Measurements from ENCODE around the gene POLDIP3. TPM values are rescaled to one million over a fixed set of nuclear protein-coding genes. Genes with fewer than 3 reads are reported as not detected.

POLDIP3 gene
- total and polyA plus RNA-seq, 2 experiments from 2014 or later: 35.5 to 45.9 TPM

GRCh38 chr22:42636506-42636905, 21.8 kb upstream of the POLDIP3 start:
- H3K79me2 ChIP-seq (ENCODE audit: insufficient read depth): peaks cover 90% of the 10 kb centered on the region
- WGBS, 2 experiments (ENCODE audit: low coverage in 1 of 2, low lambda C conversion rate in 2 of 2, missing lambda C conversion rate in 2 of 2): 95 to 98% methylated on average over 17 of the region's 17 CpGs
- H3K27ac ChIP-seq: peak overlapping the region; percentile 97
- H3K4me3 ChIP-seq: no peak overlapping the region
- H3K27me3 ChIP-seq (replicated peaks; ENCODE audit: insufficient read depth): no peaks in the 10 kb centered on the region
- peaks cover 17% of the 10 kb centered on the region for H3K36me3 ChIP-seq (ENCODE audit: low read depth)
- TF ChIP-seq EZH2phosphoT487 (IDR thresholded peaks at IDR 0.05; ENCODE audit: insufficient read depth, low read depth) (no peak), EZH2 (IDR thresholded peaks at IDR 0.05; ENCODE audit: insufficient read depth, poor library complexity, severe bottlenecking) (no peak)
- H3K9me2 ChIP-seq (ENCODE audit: insufficient read depth): no peaks in the 10 kb centered on the region
- in situ Hi-C loops (cut with MboI): no loop called here
- no peak overlapping the region for H2AFZ ChIP-seq
- H4K20me1 ChIP-seq (ENCODE audit: insufficient read depth): no peaks in the 10 kb centered on the region
- peaks cover 23% of the 10 kb centered on the region for H3K4me1 ChIP-seq (ENCODE audit: insufficient read depth)
- peak overlapping the region; percentile 69 for H3K4me2 ChIP-seq (ENCODE audit: unreplicated experiment)
- no peak for DNase-seq
- H3F3A ChIP-seq (ENCODE audit: insufficient read depth): peaks cover 21% of the 10 kb centered on the region
- no peaks in the 10 kb centered on the region for H3K9me3 ChIP-seq (ENCODE audit: low read depth)
- H3K9ac ChIP-seq: peak overlapping the region; percentile 74; the same call in 1 of the 2 replicates

DNA sequence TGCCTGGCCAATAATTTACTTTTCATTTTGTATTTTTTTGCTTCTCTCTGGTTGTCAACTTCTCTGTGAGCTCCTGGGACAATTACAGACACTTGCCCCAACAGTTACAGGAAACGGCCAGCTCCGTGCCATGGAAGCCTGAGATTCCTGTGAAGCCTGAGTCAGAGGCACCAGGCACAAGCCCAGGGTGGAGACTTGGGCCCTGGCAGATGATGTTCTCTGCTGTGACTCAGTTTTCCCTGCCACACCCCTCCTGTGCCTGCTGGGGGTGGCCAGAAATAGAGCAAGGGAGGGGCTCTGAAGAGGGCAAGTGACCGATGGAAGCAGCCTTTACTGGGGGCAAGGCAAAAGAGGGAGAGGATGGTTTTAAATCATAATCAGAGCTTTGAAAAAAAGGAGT, 20.8 kb upstream of the POLDIP3 start:
- 0 to 8% methylated on average over 3 of the region's 3 CpGs for WGBS, 2 experiments (ENCODE audit: low coverage in 1 of 2, low lambda C conversion rate in 2 of 2, missing lambda C conversion rate in 2 of 2)
- Histone ChIP-seq H3K4me2 (ENCODE audit: unreplicated experiment) (peak overlapping the region; percentile 70), H4K20me1 (ENCODE audit: insufficient read depth) (no peaks in the 10 kb centered on the region), H2AFZ (no peak overlapping the region), H3F3A (ENCODE audit: insufficient read depth) (peaks cover 21% of the 10 kb centered on the region), H3K4me3 (peak overlapping the region; percentile 45), H3K9me3 (ENCODE audit: low read depth) (no peaks in the 10 kb centered on the region), H3K79me2 (ENCODE audit: insufficient read depth) (peaks cover 90% of the 10 kb centered on the region), H3K9ac (peak overlapping the region; percentile 75), H3K36me3 (ENCODE audit: low read depth) (peaks cover 17% of the 10 kb centered on the region), H3K27ac (peak overlapping the region; percentile 97), H3K4me1 (ENCODE audit: insufficient read depth) (peaks cover 23% of the 10 kb centered on the region), H3K27me3 (replicated peaks; ENCODE audit: insufficient read depth) (no peaks in the 10 kb centered on the region), H3K9me2 (ENCODE audit: insufficient read depth) (no peaks in the 10 kb centered on the region)
- peak; percentile 98 for DNase-seq
- in situ Hi-C loops (cut with MboI): no loop called here
- TF ChIP-seq EZH2phosphoT487 (IDR thresholded peaks at IDR 0.05; ENCODE audit: insufficient read depth, low read depth) (no peak), EZH2 (IDR thresholded peaks at IDR 0.05; ENCODE audit: insufficient read depth, poor library complexity, severe bottlenecking) (no peak)

DNA sequence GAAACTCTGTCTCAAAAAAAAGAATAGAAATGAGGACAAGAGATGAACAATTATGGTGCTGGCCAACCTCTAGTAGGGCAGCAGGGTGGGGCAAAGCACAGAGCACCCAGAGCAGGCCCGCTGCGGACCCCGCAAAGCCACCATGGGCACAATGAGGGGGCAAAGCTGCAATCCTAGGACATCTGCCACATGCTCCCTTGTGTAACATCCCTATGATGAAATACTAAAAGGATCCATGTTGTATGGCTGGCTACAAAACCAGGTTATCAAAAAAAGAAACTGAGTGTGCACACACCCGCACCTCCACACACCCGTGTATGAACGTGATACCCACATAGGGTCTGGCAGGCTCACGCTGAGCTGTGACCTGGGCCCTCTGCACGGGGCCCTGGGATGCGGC, 18.3 kb upstream of the POLDIP3 start:
- TF ChIP-seq EZH2phosphoT487 (IDR thresholded peaks at IDR 0.05; ENCODE audit: insufficient read depth, low read depth) (no peak), EZH2 (IDR thresholded peaks at IDR 0.05; ENCODE audit: insufficient read depth, poor library complexity, severe bottlenecking) (no peak)
- peaks cover 23% of the 10 kb centered on the region for H3K36me3 ChIP-seq (ENCODE audit: low read depth)
- H3K4me2 ChIP-seq (ENCODE audit: unreplicated experiment): no peak overlapping the region
- H3K4me3 ChIP-seq: no peak overlapping the region
- H4K20me1 ChIP-seq (ENCODE audit: insufficient read depth): no peaks in the 10 kb centered on the region
- H3K79me2 ChIP-seq (ENCODE audit: insufficient read depth): peaks cover 70% of the 10 kb centered on the region
- no peak overlapping the region for H2AFZ ChIP-seq
- peaks cover 21% of the 10 kb centered on the region for H3F3A ChIP-seq (ENCODE audit: insufficient read depth)
- 0 out of 2 replicates have a peak overlapping the region, but pooled peaks have one; percentile 15 for H3K27ac ChIP-seq
- H3K9me2 ChIP-seq (ENCODE audit: insufficient read depth): no peaks in the 10 kb centered on the region
- DNase-seq: no peak
- WGBS, 2 experiments (ENCODE audit: low coverage in 1 of 2, low lambda C conversion rate in 2 of 2, missing lambda C conversion rate in 2 of 2): 91 to 93% methylated on average over 9 of the region's 9 CpGs
- peaks cover 16% of the 10 kb centered on the region for H3K4me1 ChIP-seq (ENCODE audit: insufficient read depth)
- H3K9ac ChIP-seq: no peak overlapping the region
- in situ Hi-C loops (cut with MboI): no loop called here
- H3K27me3 ChIP-seq (replicated peaks; ENCODE audit: insufficient read depth): no peaks in the 10 kb centered on the region
- no peaks in the 10 kb centered on the region for H3K9me3 ChIP-seq (ENCODE audit: low read depth)

- 49 to 58% methylated on average over 13 of the region's 13 CpGs for WGBS, 2 experiments (ENCODE audit: low coverage in 1 of 2, low lambda C conversion rate in 2 of 2, missing lambda C conversion rate in 2 of 2)
- Histone ChIP-seq H3K9me2 (ENCODE audit: insufficient read depth) (no peaks in the 10 kb centered on the region), H3K9me3 (ENCODE audit: low read depth) (no peaks in the 10 kb centered on the region), H3K4me2 (ENCODE audit: unreplicated experiment) (no peak overlapping the region), H3K36me3 (ENCODE audit: low read depth) (peaks cover 23% of the 10 kb centered on the region), H3K9ac (peak overlapping the region; percentile 14), H3K27me3 (replicated peaks; ENCODE audit: insufficient read depth) (no peaks in the 10 kb centered on the region), H3K4me3 (no peak overlapping the region), H3K27ac (peak overlapping the region; percentile 30), H3K4me1 (ENCODE audit: insufficient read depth) (peaks cover 16% of the 10 kb centered on the region), H3K79me2 (ENCODE audit: insufficient read depth) (peaks cover 61% of the 10 kb centered on the region), H2AFZ (no peak overlapping the region), H3F3A (ENCODE audit: insufficient read depth) (peaks cover 19% of the 10 kb centered on the region), H4K20me1 (ENCODE audit: insufficient read depth) (no peaks in the 10 kb centered on the region)
- in situ Hi-C loops (cut with MboI): no loop called here
- TF ChIP-seq EZH2 (IDR thresholded peaks at IDR 0.05; ENCODE audit: insufficient read depth, poor library complexity, severe bottlenecking): no peak
- TF ChIP-seq EZH2phosphoT487 (IDR thresholded peaks at IDR 0.05; ENCODE audit: insufficient read depth, low read depth): no peak
- peak; percentile 65 for DNase-seq
Observed at GRCh38 chr22:42632096-42632495, 17.4 kb upstream of the POLDIP3 start.

Measured in GM23248 (cell line).